Natural killer cell (primary cell): ENCODE measurements around the gene RIMKLA. TPM values are rescaled to one million over a fixed set of nuclear protein-coding genes. Genes with fewer than 3 reads are reported as not detected.
A peak's percentile ranks its signal among the peaks of the same experiment; 100 is the strongest.

Source experiments
- ATAC-seq, 3 donors: fragments of 150-1000 bp in 2 of 3; fragments of 200-7000 bp in 1 of 3; cut with Tn5 transposase; 1 replicate in 1 of 3; 2 replicates in 2 of 3; pipeline ENCODE4 v1.10.0; 2021; ENCODE audit warnings: mild to moderate bottlenecking in 2 of 3, moderate library complexity in 2 of 3
- DNase-seq, 2 donors: peaks; one replicate each; pipeline versions ENCODE4 v3.0.0 to v3.0.0-alpha.2; 2013 to 2021; ENCODE audit warnings: mixed read lengths in 1 of 2
- H3K27ac ChIP-seq: one replicate; pipeline ENCODE4 v1.5.1; 2013; ENCODE audit warnings: mild to moderate bottlenecking, low read length
- H3K27me3 ChIP-seq: one replicate; pipeline ENCODE4 v1.6.1; 2013; ENCODE audit warnings: low read length; ENCODE audit not compliant: control insufficient read depth, insufficient read depth
- H3K36me3 ChIP-seq: one replicate; pipeline ENCODE4 v1.6.1; 2013; ENCODE audit warnings: low read length; ENCODE audit not compliant: control insufficient read depth, insufficient read depth
- H3K4me1 ChIP-seq: one replicate; pipeline ENCODE4 v1.6.1; 2013; ENCODE audit warnings: low read length; ENCODE audit not compliant: control insufficient read depth, insufficient read depth
- H3K4me3 ChIP-seq: one replicate; pipeline ENCODE4 v1.5.1; 2013; ENCODE audit warnings: low read length
- H3K9me3 ChIP-seq: one replicate; pipeline ENCODE4 v1.6.1; 2013; ENCODE audit warnings: low read length; ENCODE audit not compliant: control insufficient read depth, insufficient read depth
- H3K27ac Mint-ChIP-seq, 2 donors: one replicate each; pipeline ENCODE4 v1.8.0; 2022; ENCODE audit warnings: mild to moderate bottlenecking in 2 of 2, mixed read lengths in 2 of 2, moderate library complexity in 1 of 2
- H3K27me3 Mint-ChIP-seq, 2 donors: one replicate each; pipeline ENCODE4 v1.8.0; 2022; ENCODE audit warnings: low read depth in 2 of 2, mixed read lengths in 2 of 2
- H3K36me3 Mint-ChIP-seq: one replicate; pipeline ENCODE4 v1.8.0; 2022; ENCODE audit warnings: mixed read lengths
- H3K4me1 Mint-ChIP-seq, 2 donors: one replicate each; pipeline ENCODE4 v1.8.0; 2022; ENCODE audit warnings: mixed read lengths in 2 of 2
- H3K4me3 Mint-ChIP-seq: one replicate; pipeline ENCODE4 v1.8.0; 2022; ENCODE audit warnings: mild to moderate bottlenecking, moderate library complexity, mixed read lengths
- H3K9me3 Mint-ChIP-seq, 2 donors: one replicate each; pipeline ENCODE4 v1.8.0; 2022; ENCODE audit warnings: mixed read lengths in 2 of 2
- WGBS: methylation state at CpG from one replicate; pipeline ENCODE4 v1.1.7; 2013; ENCODE audit warnings: missing lambda C conversion rate; ENCODE audit not compliant: insufficient coverage; 5-methylcytosine and 5-hydroxymethylcytosine counted together
- intact Hi-C: fragments of 100-400 bp; cut with micrococcal nuclease; formaldehyde crosslinking; loops from one replicate; pipeline ENCODE4 v1.14.2; 2022
- total RNA-seq, 4 donors: library from RNA; stranded (reverse); fragments of 120-200 nt in 1 of 4; gene quantifications; one replicate each; pipeline versions ENCODE4 v1.2.3 to v1.2.4, GENCODE V29; 2013 to 2022
- TF ChIP-seq, protein P1 (sequence below): fragments of 200-600 bp; IDR thresholded peaks from one replicate; pipeline ENCODE4 v1.8.0; 2022; ENCODE audit warnings: antibody characterized with exemption

The RIMKLA gene
- total RNA-seq, 3 donors from 2014 or later (not counting 1 experiment from before 2014, with no cell fraction given), result 0.13 to 0.45 (median 0.39) TPM

DNA sequence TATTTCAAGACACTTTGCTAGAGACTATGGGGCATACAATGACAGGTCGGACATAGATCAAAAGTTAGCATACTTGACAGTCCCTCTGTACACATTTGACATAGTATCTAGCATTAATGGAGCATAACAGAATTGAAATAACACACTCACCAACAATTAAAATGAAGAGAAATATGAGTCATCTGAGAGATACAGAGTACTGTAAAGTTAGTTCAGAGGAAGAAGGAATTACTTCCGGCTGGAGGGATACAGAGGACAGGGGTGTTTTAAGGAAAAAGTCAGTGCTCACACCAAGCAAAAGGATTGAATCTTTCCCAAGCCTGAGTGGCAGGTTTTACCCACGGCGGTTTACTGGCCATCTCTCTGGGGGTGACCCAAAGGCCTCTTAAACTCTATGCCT lies 72.8 kb downstream of the RIMKLA start:
- no peak for ATAC-seq
- peak overlapping the region in 1 of 2 donors; percentile 58 for H3K27ac Mint-ChIP-seq
- H3K4me3 Mint-ChIP-seq, result peak overlapping the region; percentile 13
- no peak for DNase-seq
- no peaks in the 10 kb centered on the region for H3K9me3 Mint-ChIP-seq
- Histone ChIP-seq H3K27ac (no peak overlapping the region), H3K4me3 (no peak overlapping the region), H3K9me3 (no peaks in the 10 kb centered on the region), H3K36me3 (peaks cover 6% of the 10 kb centered on the region), H3K4me1 (peaks cover 23% of the 10 kb centered on the region), H3K27me3 (peaks cover 5% of the 10 kb centered on the region)
- H3K27me3 Mint-ChIP-seq, result peaks cover 0 to 7% of the 10 kb centered on the region in 2 donors
- TF ChIP-seq, protein P1, sequence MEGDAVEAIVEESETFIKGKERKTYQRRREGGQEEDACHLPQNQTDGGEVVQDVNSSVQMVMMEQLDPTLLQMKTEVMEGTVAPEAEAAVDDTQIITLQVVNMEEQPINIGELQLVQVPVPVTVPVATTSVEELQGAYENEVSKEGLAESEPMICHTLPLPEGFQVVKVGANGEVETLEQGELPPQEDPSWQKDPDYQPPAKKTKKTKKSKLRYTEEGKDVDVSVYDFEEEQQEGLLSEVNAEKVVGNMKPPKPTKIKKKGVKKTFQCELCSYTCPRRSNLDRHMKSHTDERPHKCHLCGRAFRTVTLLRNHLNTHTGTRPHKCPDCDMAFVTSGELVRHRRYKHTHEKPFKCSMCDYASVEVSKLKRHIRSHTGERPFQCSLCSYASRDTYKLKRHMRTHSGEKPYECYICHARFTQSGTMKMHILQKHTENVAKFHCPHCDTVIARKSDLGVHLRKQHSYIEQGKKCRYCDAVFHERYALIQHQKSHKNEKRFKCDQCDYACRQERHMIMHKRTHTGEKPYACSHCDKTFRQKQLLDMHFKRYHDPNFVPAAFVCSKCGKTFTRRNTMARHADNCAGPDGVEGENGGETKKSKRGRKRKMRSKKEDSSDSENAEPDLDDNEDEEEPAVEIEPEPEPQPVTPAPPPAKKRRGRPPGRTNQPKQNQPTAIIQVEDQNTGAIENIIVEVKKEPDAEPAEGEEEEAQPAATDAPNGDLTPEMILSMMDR, result no peak
- no peaks in the 10 kb centered on the region for H3K36me3 Mint-ChIP-seq
- H3K4me1 Mint-ChIP-seq, result peaks cover 21 to 26% of the 10 kb centered on the region in 2 donors
- intact Hi-C loops, result no loop called here
- 95% methylated on average over 4 of the region's 4 CpGs for WGBS

DNA sequence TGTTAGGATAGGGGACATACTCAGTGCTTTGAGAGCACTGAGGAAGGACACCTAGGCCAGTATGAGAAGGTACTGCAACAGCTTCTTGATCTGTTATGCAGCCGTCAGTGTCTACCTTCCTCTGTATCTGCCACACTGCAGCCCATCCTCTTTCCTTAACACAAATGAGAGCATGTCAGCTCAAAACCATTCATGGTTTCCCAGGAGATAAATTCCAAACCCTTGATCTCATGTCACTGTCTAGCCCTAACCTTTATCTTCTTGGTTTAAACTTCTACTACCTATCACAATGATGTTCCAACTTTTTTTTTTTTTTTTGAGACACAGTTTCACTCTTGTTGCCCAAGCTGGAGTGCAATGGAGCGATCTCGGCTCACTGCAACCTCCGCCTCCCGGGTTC lies 73.8 kb downstream of the RIMKLA start:
- no peak for ATAC-seq
- Histone ChIP-seq H3K27ac (no peak overlapping the region), H3K4me1 (peaks cover 23% of the 10 kb centered on the region), H3K4me3 (no peak overlapping the region), H3K27me3 (peaks cover 5% of the 10 kb centered on the region), H3K36me3 (peaks cover 14% of the 10 kb centered on the region), H3K9me3 (no peaks in the 10 kb centered on the region)
- intact Hi-C loops, result no loop called here
- H3K4me1 Mint-ChIP-seq, result peaks cover 23 to 26% of the 10 kb centered on the region in 2 donors
- H3K4me3 Mint-ChIP-seq, result peak overlapping the region; percentile 45
- 96% methylated on average over 5 of the region's 5 CpGs for WGBS
- peaks cover 2% of the 10 kb centered on the region for H3K36me3 Mint-ChIP-seq
- peaks cover 0 to 7% of the 10 kb centered on the region in 2 donors for H3K27me3 Mint-ChIP-seq
- DNase-seq, result no peak
- H3K9me3 Mint-ChIP-seq, result no peaks in the 10 kb centered on the region
- TF ChIP-seq, protein P1, result no peak
- H3K27ac Mint-ChIP-seq, result peak overlapping the region; percentile 58 to 95

DNA sequence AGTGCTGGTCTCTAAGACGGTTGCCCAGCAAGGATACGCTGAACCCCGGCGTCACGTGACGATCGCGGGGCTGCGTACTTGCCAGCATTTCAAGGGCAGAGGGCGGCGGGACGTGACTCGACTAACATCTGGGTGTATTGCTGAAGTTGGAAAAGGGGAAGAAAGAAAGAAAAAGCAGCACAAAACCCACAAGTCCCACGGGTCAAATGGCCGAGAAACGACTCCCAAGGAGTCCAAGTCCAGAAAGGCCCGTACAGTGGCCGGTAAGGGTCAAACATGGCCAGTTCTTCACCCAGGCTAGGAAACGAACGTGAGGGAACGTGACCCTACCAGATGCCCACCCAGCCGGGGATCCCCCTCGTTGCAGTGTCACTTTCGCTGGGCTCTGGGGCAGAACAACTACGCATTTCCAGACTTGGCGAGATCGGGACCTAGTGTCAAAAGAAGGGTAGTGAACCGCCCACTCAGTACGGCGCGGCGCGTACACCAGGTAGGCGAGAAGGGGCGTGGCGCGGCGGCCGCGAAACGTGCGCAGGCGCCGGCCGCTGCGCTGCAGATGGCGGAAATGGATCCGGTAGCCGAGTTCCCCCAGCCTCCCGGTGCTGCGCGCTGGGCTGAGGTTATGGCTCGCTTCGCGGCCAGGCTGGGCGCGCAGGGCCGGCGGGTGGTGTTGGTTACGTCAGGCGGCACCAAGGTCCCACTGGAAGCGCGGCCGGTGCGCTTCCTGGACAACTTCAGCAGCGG lies 75.6 kb downstream of the RIMKLA start, which contains the start of the genes PPCS and ZMYND12:
Gene PPCS (plus strand): TSS at position 534 of the 744 bp plus-strand sequence. CDS start 23 bp downstream, at position 557.
Gene ZMYND12 (minus strand): TSS at position 13 of the 744 bp plus-strand sequence. CDS start 25 bp downstream, outside the sequence.
- H3K27ac ChIP-seq, result peak within 1 kb of the TSS; percentile 89
- H3K27ac Mint-ChIP-seq, result peak within 1 kb of the TSS; percentile 87 to 95
- peaks cover 26 to 33% of the 10 kb centered on the region in 2 donors for H3K4me1 Mint-ChIP-seq
- ATAC-seq, result peak; percentile 87 to 96 (median 87)
- TF ChIP-seq, protein P1, result no peak
- peak within 1 kb of the TSS; percentile 94 for H3K4me3 Mint-ChIP-seq
- intact Hi-C loops, result loop anchor here (2.0 kb wide), 2 partner anchors 121 to 311 kb away; partner anchors contain the start of genes C1orf50, FOXJ3 and P3H1
- under 1% methylated on average over 66 of the region's 66 CpGs for WGBS
- peaks cover 0 to 4% of the 10 kb centered on the region in 2 donors for H3K27me3 Mint-ChIP-seq
- DNase-seq, result peak; percentile 89 to 97
- H3K4me1 ChIP-seq, result peaks cover 23% of the 10 kb centered on the region
- peaks cover 31% of the 10 kb centered on the region for H3K36me3 ChIP-seq
- no peaks in the 10 kb centered on the region for H3K9me3 ChIP-seq
- H3K36me3 Mint-ChIP-seq, result peaks cover 16% of the 10 kb centered on the region
- H3K27me3 ChIP-seq, result peaks cover 3% of the 10 kb centered on the region
- H3K9me3 Mint-ChIP-seq, result no peaks in the 10 kb centered on the region
- H3K4me3 ChIP-seq, result peak within 1 kb of the TSS; percentile 89
